Fibroblast of lung (primary cell): Measurements from ENCODE around the gene CNOT2. TPM values are rescaled to one million over a fixed set of nuclear protein-coding genes. Genes with fewer than 3 reads are reported as not detected.
A peak's percentile ranks its signal among the peaks of the same experiment; 100 is the strongest.

Source experiments
- DNase-seq, 2 donors: peaks; one replicate each; pipeline versions ENCODE4 v3.0.0 to v3.0.0-alpha.2; 2010; ENCODE audit warnings: low read depth in 2 of 2
- H2AFZ ChIP-seq: 2 replicates; pipeline ENCODE4 v1.5.1; 2012; ENCODE audit warnings: low read length, control low read depth, inconsistent platforms
- H3K27ac ChIP-seq: 2 replicates; pipeline ENCODE4 v1.5.1; 2011; ENCODE audit warnings: low read length, control low read depth; ENCODE audit not compliant: insufficient read depth
- H3K27me3 ChIP-seq: 2 replicates; pipeline ENCODE4 v1.5.1; 2011; ENCODE audit warnings: mild to moderate bottlenecking, low read length; ENCODE audit not compliant: control insufficient read depth, insufficient read depth
- H3K36me3 ChIP-seq: 2 replicates; pipeline ENCODE4 v1.5.1; 2011; ENCODE audit warnings: low read length; ENCODE audit not compliant: control insufficient read depth, insufficient read depth
- H3K4me1 ChIP-seq: 2 replicates; pipeline ENCODE4 v1.5.1; 2011; ENCODE audit warnings: low read length; ENCODE audit not compliant: control insufficient read depth, insufficient read depth; ENCODE audit errors: extremely low read depth
- H3K4me2 ChIP-seq: 2 replicates; pipeline ENCODE4 v1.5.1; 2011; ENCODE audit warnings: low read length, control low read depth; ENCODE audit not compliant: insufficient read depth; ENCODE audit errors: extremely low read depth
- H3K4me3 ChIP-seq, 4 experiments: fragments of 200-600 bp in 1 of 4; sonication (generic) in 1 of 4; replicated peaks in 1 of 4; 2 replicates each; pipeline ENCODE4 v1.5.1; 2011 to 2016; ENCODE audit warnings: low read length in 4 of 4, low read depth in 3 of 4, mild to moderate bottlenecking in 3 of 4, control low read depth in 2 of 4, inconsistent platforms in 1 of 4, mixed read lengths in 1 of 4; ENCODE audit not compliant: insufficient read depth in 1 of 4; ENCODE audit errors: control extremely low read depth in 1 of 4
- H3K79me2 ChIP-seq: 2 replicates; pipeline ENCODE4 v1.5.1; 2012; ENCODE audit warnings: mild to moderate bottlenecking, low read length, inconsistent platforms; ENCODE audit not compliant: control insufficient read depth, insufficient read depth
- H3K9ac ChIP-seq: 2 replicates; pipeline ENCODE4 v1.5.1; 2011; ENCODE audit warnings: mild to moderate bottlenecking, low read length, control low read depth; ENCODE audit not compliant: insufficient read depth
- H3K9me3 ChIP-seq: 2 replicates; pipeline ENCODE4 v1.5.1; 2012; ENCODE audit warnings: low read depth, low read length; ENCODE audit not compliant: control insufficient read depth, insufficient read depth
- H4K20me1 ChIP-seq: 2 replicates; pipeline ENCODE4 v1.5.1; 2011; ENCODE audit warnings: low read length; ENCODE audit not compliant: control insufficient read depth, insufficient read depth; ENCODE audit errors: extremely low read depth
- EZH2 ChIP-seq: IDR thresholded peaks from 2 replicates; pipeline ENCODE4 v1.5.1; 2012; ENCODE audit warnings: low read length, control low read depth, mild to moderate bottlenecking; ENCODE audit errors: missing control alignments
- polyA plus RNA-seq, 2 donors: library from polyadenylated mRNA; depleted of rRNA in 1 of 2; stranded (reverse) in 1 of 2; unstranded in 1 of 2; fragments of >200 nt; gene quantifications; 2 replicates each; pipeline ENCODE4 v1.2.1, GENCODE V29; 2011 to 2012; ENCODE audit warnings: missing spikeins in 1 of 2
- total RNA-seq: library from RNA; depleted of rRNA; stranded (reverse); fragments of >200 nt; gene quantifications from 2 replicates; pipeline ENCODE4 v1.2.1, GENCODE V29; 2014
- TF ChIP-seq, protein P1 (sequence below), 2 donors: IDR thresholded peaks in 1 of 2; conservative IDR thresholded peaks in 1 of 2; 1 replicate in 1 of 2; 2 replicates in 1 of 2; pipeline ENCODE4 v1.5.1; 2011 to 2012; ENCODE audit warnings: low read length in 2 of 2, control low read depth in 1 of 2, inconsistent platforms in 1 of 2, low read depth in 1 of 2, mild to moderate bottlenecking in 1 of 2

Gene CNOT2
- total and polyA plus RNA-seq, 2 donors (not counting 1 experiment from before 2014, with no cell fraction given) = 95.2 to 116 TPM

- no peaks in the 10 kb centered on the region for H3K9me3 ChIP-seq
- H3K27me3 ChIP-seq = no peaks in the 10 kb centered on the region
- no peak overlapping the region for H3K9ac ChIP-seq
- peaks cover 9% of the 10 kb centered on the region for H3K36me3 ChIP-seq
- no peaks in the 10 kb centered on the region for H4K20me1 ChIP-seq
- H3K27ac ChIP-seq = no peak overlapping the region
- H2AFZ ChIP-seq = no peak overlapping the region
- TF ChIP-seq, protein P1, sequence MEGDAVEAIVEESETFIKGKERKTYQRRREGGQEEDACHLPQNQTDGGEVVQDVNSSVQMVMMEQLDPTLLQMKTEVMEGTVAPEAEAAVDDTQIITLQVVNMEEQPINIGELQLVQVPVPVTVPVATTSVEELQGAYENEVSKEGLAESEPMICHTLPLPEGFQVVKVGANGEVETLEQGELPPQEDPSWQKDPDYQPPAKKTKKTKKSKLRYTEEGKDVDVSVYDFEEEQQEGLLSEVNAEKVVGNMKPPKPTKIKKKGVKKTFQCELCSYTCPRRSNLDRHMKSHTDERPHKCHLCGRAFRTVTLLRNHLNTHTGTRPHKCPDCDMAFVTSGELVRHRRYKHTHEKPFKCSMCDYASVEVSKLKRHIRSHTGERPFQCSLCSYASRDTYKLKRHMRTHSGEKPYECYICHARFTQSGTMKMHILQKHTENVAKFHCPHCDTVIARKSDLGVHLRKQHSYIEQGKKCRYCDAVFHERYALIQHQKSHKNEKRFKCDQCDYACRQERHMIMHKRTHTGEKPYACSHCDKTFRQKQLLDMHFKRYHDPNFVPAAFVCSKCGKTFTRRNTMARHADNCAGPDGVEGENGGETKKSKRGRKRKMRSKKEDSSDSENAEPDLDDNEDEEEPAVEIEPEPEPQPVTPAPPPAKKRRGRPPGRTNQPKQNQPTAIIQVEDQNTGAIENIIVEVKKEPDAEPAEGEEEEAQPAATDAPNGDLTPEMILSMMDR (conservative IDR thresholded peaks at IDR 0.05 in 1 of 2, IDR thresholded peaks at IDR 0.05 in 1 of 2; ENCODE audit: low read depth in 1 of 2, low read length in 2 of 2) = no peak
- TF ChIP-seq EZH2 = no peak
- no peaks in the 10 kb centered on the region for H3K79me2 ChIP-seq
- H3K4me1 ChIP-seq = no peaks in the 10 kb centered on the region
- no peak overlapping the region for H3K4me3 ChIP-seq
- H3K4me2 ChIP-seq = no peak overlapping the region
- peak in 1 of 2 donors; percentile 40 for DNase-seq
These were observed 95.3 kb downstream of the CNOT2 start for GRCh38 chr12:70338531-70338930.

DNA sequence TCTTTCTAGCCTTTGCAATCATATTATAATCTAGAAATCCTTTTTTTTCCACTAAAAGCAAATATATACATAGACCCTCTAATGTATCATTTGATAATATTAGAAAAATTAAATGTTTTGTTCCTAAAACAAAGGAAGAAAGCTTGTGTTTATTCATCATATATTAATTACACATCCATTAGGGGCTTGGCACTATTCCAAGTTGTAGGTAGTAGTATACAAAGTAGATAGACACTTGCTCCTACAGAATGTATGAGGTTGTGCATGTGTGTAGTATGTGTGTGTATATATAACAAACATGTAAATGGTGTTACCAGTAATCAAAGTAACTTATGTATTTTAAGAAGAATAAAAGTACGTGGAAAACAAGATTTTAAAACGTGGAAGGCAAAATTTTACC is 107.8 kb downstream of the CNOT2 start:
- Histone ChIP-seq H3K79me2 (no peaks in the 10 kb centered on the region), H3K4me1 (no peaks in the 10 kb centered on the region), H3K4me2 (no peak overlapping the region), H3K27me3 (no peaks in the 10 kb centered on the region), H3K9ac (no peak overlapping the region), H2AFZ (no peak overlapping the region), H4K20me1 (no peaks in the 10 kb centered on the region), H3K9me3 (no peaks in the 10 kb centered on the region), H3K27ac (no peak overlapping the region), H3K4me3 (no peak overlapping the region), H3K36me3 (no peaks in the 10 kb centered on the region)
- no peak for DNase-seq
- no peak for TF ChIP-seq EZH2
- TF ChIP-seq, protein P1 (conservative IDR thresholded peaks at IDR 0.05 in 1 of 2, IDR thresholded peaks at IDR 0.05 in 1 of 2; ENCODE audit: low read depth in 1 of 2, low read length in 2 of 2) = no peak

GRCh38 chr12:70353780-70354660 is 110.8 kb downstream of the CNOT2 start:
- no peaks in the 10 kb centered on the region for H3K9me3 ChIP-seq
- no peaks in the 10 kb centered on the region for H3K79me2 ChIP-seq
- H3K36me3 ChIP-seq = no peaks in the 10 kb centered on the region
- DNase-seq = no peak
- H3K9ac ChIP-seq = no peak overlapping the region
- TF ChIP-seq, protein P1 (conservative IDR thresholded peaks at IDR 0.05 in 1 of 2, IDR thresholded peaks at IDR 0.05 in 1 of 2; ENCODE audit: low read depth in 1 of 2, low read length in 2 of 2) = no peak
- no peak for TF ChIP-seq EZH2
- H3K4me2 ChIP-seq = no peak overlapping the region
- no peak overlapping the region for H2AFZ ChIP-seq
- no peaks in the 10 kb centered on the region for H3K27me3 ChIP-seq
- no peak overlapping the region for H3K4me3 ChIP-seq
- H3K27ac ChIP-seq = no peak overlapping the region
- H4K20me1 ChIP-seq = no peaks in the 10 kb centered on the region
- no peaks in the 10 kb centered on the region for H3K4me1 ChIP-seq
